Measurements from ENCODE around the gene GCNT2.

- no peak for TF ChIP-seq TAF1 (IDR thresholded peaks at IDR 0.05; ENCODE audit: borderline replicate concordance, low read depth, low read length)
- no peak for TF ChIP-seq POLR2AphosphoS5 (IDR thresholded peaks at IDR 0.05; ENCODE audit: low read depth, low read length)
- no peak for TF ChIP-seq POLR2A (IDR thresholded peaks at IDR 0.05; ENCODE audit: low read depth, low read length)
Observed at GRCh38 chr6:10612161-10612560, 91.0 kb downstream of the GCNT2 start.
